Measurements from ENCODE around the gene RIPK3.

The RIPK3 gene

DNA sequence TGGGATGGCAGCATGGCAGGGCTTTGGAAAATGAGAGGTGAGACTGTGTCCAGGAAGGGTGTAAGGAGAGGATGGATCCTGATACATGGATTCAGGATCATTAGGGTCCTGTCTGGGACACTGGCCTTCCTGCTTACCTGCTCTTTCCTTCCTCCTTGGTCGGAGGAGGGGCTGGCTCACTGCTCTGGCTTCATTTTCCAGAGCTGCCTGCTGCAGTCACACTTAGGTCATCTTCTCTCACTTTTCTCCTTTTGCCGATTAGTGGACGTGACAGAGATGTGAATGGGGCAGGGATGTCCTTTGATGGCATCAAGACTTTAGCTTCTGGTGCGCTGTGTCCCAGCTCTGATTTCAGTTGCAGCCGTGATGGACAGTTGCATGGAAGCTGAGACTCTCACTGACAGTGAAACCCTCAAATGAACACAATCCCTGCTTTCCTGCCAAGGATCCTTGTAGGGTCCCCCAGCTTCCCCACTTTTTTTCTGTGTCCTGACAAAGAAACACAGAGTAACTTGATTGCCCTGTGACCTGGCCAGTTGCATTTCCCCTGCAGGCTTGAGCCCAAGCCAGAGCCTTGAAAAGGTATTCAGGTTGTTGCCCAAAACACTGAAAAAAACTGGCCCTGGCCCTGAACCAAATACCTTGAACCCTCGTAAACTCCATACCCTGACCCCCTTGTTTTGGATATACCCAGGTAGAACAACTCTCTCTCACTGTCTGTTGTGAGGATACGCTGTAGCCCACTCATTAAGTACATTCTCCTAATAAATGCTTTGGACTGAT is 31.3 kb downstream of the RIPK3 start:
- no peak for DNase-seq (ENCODE audit: low read depth)
- TF ChIP-seq, protein P1, sequence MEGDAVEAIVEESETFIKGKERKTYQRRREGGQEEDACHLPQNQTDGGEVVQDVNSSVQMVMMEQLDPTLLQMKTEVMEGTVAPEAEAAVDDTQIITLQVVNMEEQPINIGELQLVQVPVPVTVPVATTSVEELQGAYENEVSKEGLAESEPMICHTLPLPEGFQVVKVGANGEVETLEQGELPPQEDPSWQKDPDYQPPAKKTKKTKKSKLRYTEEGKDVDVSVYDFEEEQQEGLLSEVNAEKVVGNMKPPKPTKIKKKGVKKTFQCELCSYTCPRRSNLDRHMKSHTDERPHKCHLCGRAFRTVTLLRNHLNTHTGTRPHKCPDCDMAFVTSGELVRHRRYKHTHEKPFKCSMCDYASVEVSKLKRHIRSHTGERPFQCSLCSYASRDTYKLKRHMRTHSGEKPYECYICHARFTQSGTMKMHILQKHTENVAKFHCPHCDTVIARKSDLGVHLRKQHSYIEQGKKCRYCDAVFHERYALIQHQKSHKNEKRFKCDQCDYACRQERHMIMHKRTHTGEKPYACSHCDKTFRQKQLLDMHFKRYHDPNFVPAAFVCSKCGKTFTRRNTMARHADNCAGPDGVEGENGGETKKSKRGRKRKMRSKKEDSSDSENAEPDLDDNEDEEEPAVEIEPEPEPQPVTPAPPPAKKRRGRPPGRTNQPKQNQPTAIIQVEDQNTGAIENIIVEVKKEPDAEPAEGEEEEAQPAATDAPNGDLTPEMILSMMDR (conservative IDR thresholded peaks at IDR 0.05; ENCODE audit: low read length), result no peak

GRCh38 chr14:24307575-24308341 is 32.0 kb downstream of the RIPK3 start, which contains the start of gene CIDEB:
TSS of gene CIDEB (minus strand) at chr14:24307977. CDS start at chr14:24307858, 119 bp downstream.
- TF ChIP-seq, protein P1 (conservative IDR thresholded peaks at IDR 0.05; ENCODE audit: low read length), result peak; percentile 94
- H3K4me3 ChIP-seq (ENCODE audit: low read length), result no peak within 1 kb of the TSS
- DNase-seq (ENCODE audit: low read depth), result peak; percentile 51

More for the DNA sequence above, 31.3 kb downstream of the RIPK3 start:
- H3K4me3 ChIP-seq (ENCODE audit: low read length), result no peak overlapping the region

DNA sequence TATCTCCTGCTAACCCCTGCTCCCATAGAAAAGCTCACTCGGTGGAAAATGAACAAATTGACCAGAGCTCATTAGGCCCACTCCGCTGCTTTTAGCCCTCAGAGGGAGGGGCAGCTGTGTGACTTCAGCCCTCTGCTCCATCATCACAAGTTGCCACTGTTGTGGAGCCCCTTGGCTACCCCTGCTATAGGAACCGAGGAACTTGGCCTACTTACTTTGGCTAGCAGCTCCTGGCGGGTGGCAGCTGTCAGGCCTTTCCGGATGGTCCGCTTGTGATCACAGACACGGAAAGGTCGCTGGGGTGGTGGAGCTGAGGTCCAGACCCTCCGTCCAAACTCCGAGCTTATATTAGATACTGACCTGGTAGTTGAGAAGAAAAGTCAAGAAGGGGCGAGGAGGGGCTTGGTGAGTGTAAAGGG is 32.6 kb downstream of the RIPK3 start:
- no peak overlapping the region for H3K4me3 ChIP-seq (ENCODE audit: low read length)
- TF ChIP-seq, protein P1 (conservative IDR thresholded peaks at IDR 0.05; ENCODE audit: low read length), result no peak
- no peak for DNase-seq (ENCODE audit: low read depth)

- TF ChIP-seq, protein P1 (conservative IDR thresholded peaks at IDR 0.05; ENCODE audit: low read length), result no peak
- no peak for DNase-seq (ENCODE audit: low read depth)
- H3K4me3 ChIP-seq (ENCODE audit: low read length), result no peak overlapping the region
Measured at GRCh38 chr14:24304019-24304387, 35.8 kb downstream of the RIPK3 start.

- DNase-seq (ENCODE audit: low read depth), result no peak
- TF ChIP-seq, protein P1 (conservative IDR thresholded peaks at IDR 0.05; ENCODE audit: low read length), result no peak
- H3K4me3 ChIP-seq (ENCODE audit: low read length), result peak overlapping the region; percentile 99
Measured at GRCh38 chr14:24300326-24300980, 39.3 kb downstream of the RIPK3 start.

DNA sequence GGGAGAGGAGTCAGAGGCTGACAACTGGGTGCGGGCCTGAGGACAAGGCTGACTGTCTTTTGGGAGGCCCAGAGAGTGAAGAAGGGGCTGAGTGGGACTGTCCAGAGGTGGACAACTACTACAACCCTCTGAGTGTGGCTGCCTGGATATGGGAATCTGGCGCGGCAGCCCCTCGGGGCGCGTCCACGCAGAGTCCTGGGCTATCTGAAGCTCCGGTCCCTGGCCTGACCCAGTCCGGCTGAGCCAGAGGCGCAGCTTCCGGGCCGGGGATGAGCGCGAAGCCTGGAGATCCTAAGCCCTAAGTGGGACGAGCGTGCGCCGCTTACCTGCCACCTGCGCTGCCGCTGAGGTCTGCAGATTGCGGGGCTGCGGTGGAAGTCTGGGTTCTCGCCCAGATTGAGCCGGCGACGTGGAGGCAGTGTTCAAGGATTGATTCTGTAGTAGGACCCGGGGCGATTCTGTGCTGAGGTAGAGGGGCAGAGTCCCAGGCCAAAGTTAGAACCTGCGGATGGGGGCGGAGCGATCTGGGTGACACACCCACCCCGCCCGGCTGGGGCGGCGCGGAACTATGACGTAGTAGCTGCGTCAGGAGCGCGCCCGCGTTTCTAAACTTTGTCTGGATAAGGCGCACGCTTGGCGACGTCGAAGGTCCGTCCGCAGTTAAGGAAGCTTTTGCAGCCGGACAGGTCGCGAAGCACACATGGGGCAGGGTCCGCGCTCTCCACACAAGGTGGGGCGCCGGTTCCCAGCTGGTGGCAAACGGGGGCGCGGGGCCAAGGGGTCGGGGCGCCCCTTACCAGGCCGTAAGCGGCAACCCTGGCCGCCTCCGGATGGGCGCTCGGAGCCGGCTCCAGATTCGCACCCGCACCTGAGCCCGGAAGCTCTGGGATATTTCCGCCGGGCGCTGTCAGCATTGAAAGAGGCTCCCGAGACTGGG is 40.3 kb downstream of the RIPK3 start, which contains the start of the genes DHRS1 and NOP9:
Gene DHRS1 (minus strand): TSS at position 526 of the 937 bp plus-strand sequence. CDS start 674 bp downstream, outside the sequence.
Gene NOP9 (plus strand): TSS at position 596 of the 937 bp plus-strand sequence. CDS start 105 bp downstream, at position 701.
- peak; percentile 79 for DNase-seq (ENCODE audit: low read depth)
- TF ChIP-seq, protein P1 (conservative IDR thresholded peaks at IDR 0.05; ENCODE audit: low read length), result no peak
- H3K4me3 ChIP-seq (ENCODE audit: low read length), result peak within 1 kb of the TSS; percentile 99

Measured in AG10803 (cell line).